ENCODE results near the gene ROBO1. TPM values are rescaled to one million over a fixed set of nuclear protein-coding genes. Genes with fewer than 3 reads are reported as not detected.

Gene ROBO1
- total and polyA plus RNA-seq, 2 of the 8 experiments (the other 6 are each of a cell fraction or from before 2014, with no cell fraction given) = 51.4 to 91.0 TPM

GRCh38 chr3:79488407-79488806, 279.4 kb downstream of the ROBO1 start:
- no peaks in the 10 kb centered on the region for H3K27me3 ChIP-seq (replicated peaks in 1 of 4; ENCODE audit: control insufficient read depth in 3 of 4, extremely low read depth in 1 of 4, insufficient read depth in 3 of 4, low read length in 3 of 4)
- no peak overlapping the region for H2AFZ ChIP-seq (ENCODE audit: low read length)
- no peak overlapping the region for H2BK20ac ChIP-seq (ENCODE audit: low read length)
- ChIA-PET POLR2A (ENCODE audit: partially characterized antibody) (no interaction called here), CTCF (ENCODE audit: partially characterized antibody) (no interaction called here)
- no peak overlapping the region for H3K18ac ChIP-seq (ENCODE audit: extremely low read depth, low read length)
- no peak overlapping the region for H3K14ac ChIP-seq (ENCODE audit: insufficient read length)
- FAIRE-seq (no peak), DNase-seq (ENCODE audit: low read depth in 1 of 2, low spot score in 2 of 2) (no peak)
- H3K4me1 ChIP-seq (replicated peaks in 1 of 4; ENCODE audit: control insufficient read depth in 3 of 4, insufficient read depth in 4 of 4, low read length in 3 of 4) = no peaks in the 10 kb centered on the region
- no peak overlapping the region for H2BK5ac ChIP-seq (ENCODE audit: low read depth, low read length)
- no peak overlapping the region for H3K9ac ChIP-seq (replicated peaks in 1 of 4; ENCODE audit: extremely low read depth in 1 of 4, low read depth in 3 of 4, low read length in 3 of 4)
- H2BK12ac ChIP-seq (ENCODE audit: low read depth, low read length) = no peak overlapping the region
- no peak overlapping the region for H2AK5ac ChIP-seq (ENCODE audit: low read depth, low read length)
- H3K9me3 ChIP-seq (ENCODE audit: insufficient read depth in 2 of 2, low read depth in 1 of 2, low read length in 1 of 2) = no peaks in the 10 kb centered on the region
- H3K56ac ChIP-seq (replicated peaks; ENCODE audit: insufficient read length, low read depth, low read length) = no peak overlapping the region
- no peak overlapping the region for H2BK15ac ChIP-seq (ENCODE audit: low read length)
- H4K8ac ChIP-seq (ENCODE audit: extremely low read depth, insufficient read depth, low read length) = no peak overlapping the region
- no peaks in the 10 kb centered on the region for H3K79me2 ChIP-seq (ENCODE audit: control insufficient read depth in 1 of 2, insufficient read depth in 2 of 2, low read length in 2 of 2)
- H3K4me2 ChIP-seq (ENCODE audit: insufficient read depth in 1 of 2, low read depth in 2 of 2, low read length in 2 of 2) = no peak overlapping the region
- H4K20me1 ChIP-seq (replicated peaks in 1 of 2; ENCODE audit: control insufficient read depth in 1 of 2, insufficient read depth in 2 of 2, low read length in 2 of 2) = no peaks in the 10 kb centered on the region
- no peak overlapping the region for H3K23ac ChIP-seq (ENCODE audit: insufficient read length)
- H4K91ac ChIP-seq (replicated peaks; ENCODE audit: insufficient read length, low read length) = no peak overlapping the region
- WGBS, 2 experiments (ENCODE audit: extremely low coverage in 1 of 2, insufficient coverage in 1 of 2, insufficient read length in 1 of 2, insufficient replicate concordance in 2 of 2, low coverage in 1 of 2, low lambda C conversion rate in 2 of 2, missing lambda C conversion rate in 1 of 2) = 93% methylated on average over 2 of the region's 2 CpGs; no CpG with 5 or more reads in 1 of the 2 experiments
- no peak overlapping the region for H4K5ac ChIP-seq (ENCODE audit: insufficient read length, low read depth, low read length)
- no peaks in the 10 kb centered on the region for H3K23me2 ChIP-seq (ENCODE audit: low read depth, low read length)
- no peaks in the 10 kb centered on the region for H3K36me3 ChIP-seq (ENCODE audit: control insufficient read depth in 2 of 4, insufficient read depth in 4 of 4, low read length in 3 of 4)
- H3K4ac ChIP-seq (replicated peaks; ENCODE audit: insufficient read length, low read depth, low read length) = no peak overlapping the region
- no peaks in the 10 kb centered on the region for H3K79me1 ChIP-seq (ENCODE audit: low read depth, low read length)
- H3K27ac ChIP-seq (ENCODE audit: low read depth, low read length) = no peak overlapping the region
- no peak for TF ChIP-seq TAF7 (optimal IDR thresholded peaks at IDR 0.05; ENCODE audit: borderline replicate concordance, low read depth, low read length)
- TF ChIP-seq RBBP5 (IDR thresholded peaks at IDR 0.05; ENCODE audit: borderline replicate concordance, low read depth, low read length) = no peak
- no peak for TF ChIP-seq NRF1 (IDR thresholded peaks at IDR 0.05; ENCODE audit: low read depth, low read length)
- no peak for TF ChIP-seq USF2 (IDR thresholded peaks at IDR 0.05; ENCODE audit: low read length)
- H2BK120ac ChIP-seq (replicated peaks; ENCODE audit: low read depth, low read length) = no peak overlapping the region
- H3K4me3 ChIP-seq (ENCODE audit: extremely low read depth in 1 of 4, insufficient read depth in 2 of 4, low read depth in 3 of 4, low read length in 4 of 4) = no peak overlapping the region
